T47D (cell line): ENCODE measurements around the gene NEU4.

Experiments
- DNase-seq, 2 experiments: peaks; one replicate each; pipeline versions ENCODE4 v3.0.0 to v3.0.0-alpha.2; 2011 to 2012; ENCODE audit warnings: low read depth in 1 of 2, low spot score in 1 of 2
- JUND ChIP-seq: IDR thresholded peaks from 2 replicates; pipeline ENCODE4 v1.6.1; 2012; ENCODE audit warnings: low read depth
- in situ Hi-C: cut with HindIII; loops from 2 replicates; pipeline ENCODE4 v1.10.0; 2016; ENCODE audit warnings: low sequenced_read_pairs, low pct_unique_long_range_greater_than_20kb

NEU4 gene

GRCh38 chr2:241853651-241854341 is 44.8 kb downstream of the NEU4 start:
- no peak for DNase-seq
- in situ Hi-C loops, result no loop called here
- TF ChIP-seq JUND, result no peak

- TF ChIP-seq JUND, result no peak
- in situ Hi-C loops, result no loop called here
- no peak for DNase-seq
These were observed 45.6 kb downstream of the NEU4 start for GRCh38 chr2:241854342-241855244.

- no peak for TF ChIP-seq JUND
These were observed 46.4 kb downstream of the NEU4 start for GRCh38 chr2:241855245-241855887.

GRCh38 chr2:241855888-241856422 is 47.0 kb downstream of the NEU4 start:
- TF ChIP-seq JUND, result no peak
- no peak for DNase-seq
- in situ Hi-C loops, result no loop called here

More at GRCh38 chr2:241855245-241855887, 46.4 kb downstream of the NEU4 start:
- in situ Hi-C loops, result no loop called here
- DNase-seq, result no peak

- no peak for DNase-seq
- TF ChIP-seq JUND, result no peak
- in situ Hi-C loops, result no loop called here
These were observed 48.1 kb downstream of the NEU4 start for GRCh38 chr2:241857041-241857541.

GRCh38 chr2:241857572-241858121 is 48.7 kb downstream of the NEU4 start:
- in situ Hi-C loops, result no loop called here
- no peak for TF ChIP-seq JUND
- DNase-seq, result no peak

GRCh38 chr2:241858206-241859016 is 49.4 kb downstream of the NEU4 start, which contains the start of gene PDCD1:
PDCD1 (minus strand) TSS chr2:241858894; CDS start chr2:241858838, 56 bp downstream.
- TF ChIP-seq JUND, result no peak
- in situ Hi-C loops, result no loop called here

GRCh38 chr2:241859017-241859435 is 50.0 kb downstream of the NEU4 start:
- no peak for TF ChIP-seq JUND
- DNase-seq, result no peak
- in situ Hi-C loops, result no loop called here

More at GRCh38 chr2:241858206-241859016, 49.4 kb downstream of the NEU4 start, which contains the start of gene PDCD1:
- DNase-seq, result no peak

- DNase-seq, result no peak
- in situ Hi-C loops, result no loop called here
- no peak for TF ChIP-seq JUND
These were observed 50.6 kb downstream of the NEU4 start for GRCh38 chr2:241859436-241860183.

GRCh38 chr2:241860184-241861078 is 51.4 kb downstream of the NEU4 start:
- TF ChIP-seq JUND, result no peak
- in situ Hi-C loops, result no loop called here
- DNase-seq, result no peak
